ENCODE data around the gene PIK3R5. TPM values are rescaled to one million over a fixed set of nuclear protein-coding genes. Genes with fewer than 3 reads are reported as not detected.
"Not testable (repeated sequence)": the region's sequence is repeated elsewhere in the genome, so short reads cannot be mapped to it uniquely, and the experiment has no call there.

Gene PIK3R5
- total RNA-seq, 2 donors from 2014 or later = 47.2 to 78.6 TPM

DNA sequence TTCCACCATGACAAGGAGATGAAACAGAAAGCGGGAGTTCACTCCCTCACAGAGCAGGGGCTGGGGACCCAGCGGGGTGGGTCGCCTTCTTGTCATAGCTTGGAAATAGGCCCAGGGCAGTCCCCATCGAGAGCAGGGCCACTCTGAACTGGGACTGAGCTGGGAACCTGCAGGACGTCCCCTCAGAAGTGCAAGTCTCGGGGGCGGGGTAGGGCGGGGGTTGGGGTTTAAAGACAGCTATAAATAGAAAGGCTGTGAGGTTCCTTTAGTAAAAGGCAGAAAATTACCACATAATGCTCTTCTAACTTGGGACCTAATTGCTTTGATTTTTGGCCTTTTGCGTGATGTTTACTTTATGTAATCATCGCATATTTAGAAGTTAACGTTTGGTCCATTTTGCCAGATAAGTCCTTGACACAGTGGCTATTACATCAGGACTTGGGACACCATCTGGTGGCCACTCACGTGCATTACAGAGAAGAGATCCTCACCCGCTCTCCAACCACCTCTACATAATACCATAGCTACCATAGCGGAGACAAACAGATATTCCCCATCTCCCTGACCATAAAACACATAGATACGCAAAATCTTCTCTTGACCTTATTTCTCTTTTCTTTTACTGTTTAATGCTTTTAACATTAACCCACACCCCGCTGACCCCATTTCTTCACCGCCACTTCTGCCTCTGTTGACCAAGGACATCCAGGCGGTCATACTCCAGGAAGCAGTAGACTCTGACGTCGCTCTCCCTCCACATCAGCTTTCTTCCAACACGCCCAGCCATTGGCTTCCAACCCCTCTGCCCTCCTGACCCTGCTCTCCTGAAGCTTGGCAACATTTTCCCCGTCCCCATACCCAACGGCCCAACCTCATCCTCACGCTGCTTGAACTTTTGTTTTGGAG lies 70.6 kb downstream of the PIK3R5 start:
- Mint-ChIP-seq H3K27ac (peak overlapping the region; percentile 10), H3K36me3 (ENCODE audit: low read depth) (peaks cover 91% of the 10 kb centered on the region), H3K9me3 (no peaks in the 10 kb centered on the region), H3K27me3 (no peaks in the 10 kb centered on the region), H3K4me3 (peak overlapping the region; percentile 58), H3K4me1 (peaks cover 62% of the 10 kb centered on the region)
- no peak for ATAC-seq (replicated peaks)

- H3K36me3 Mint-ChIP-seq (ENCODE audit: low read depth) = peaks cover 91% of the 10 kb centered on the region
- no peak overlapping the region for H3K4me3 Mint-ChIP-seq
- no peak for ATAC-seq (replicated peaks)
- peaks cover 59% of the 10 kb centered on the region for H3K4me1 Mint-ChIP-seq
- peak overlapping the region; percentile 10 for H3K27ac Mint-ChIP-seq
- no peaks in the 10 kb centered on the region for H3K9me3 Mint-ChIP-seq
- no peaks in the 10 kb centered on the region for H3K27me3 Mint-ChIP-seq
Observed at GRCh38 chr17:8894202-8894671, 71.3 kb downstream of the PIK3R5 start.

- Mint-ChIP-seq H3K4me1 (peaks cover 54% of the 10 kb centered on the region), H3K36me3 (ENCODE audit: low read depth) (peaks cover 91% of the 10 kb centered on the region), H3K4me3 (no peak overlapping the region), H3K27ac (no peak overlapping the region), H3K27me3 (no peaks in the 10 kb centered on the region), H3K9me3 (no peaks in the 10 kb centered on the region)
- no peak for ATAC-seq (replicated peaks)
Observed at GRCh38 chr17:8893621-8894201, 71.8 kb downstream of the PIK3R5 start.

- no peaks in the 10 kb centered on the region for H3K9me3 Mint-ChIP-seq
Observed at GRCh38 chr17:8893059-8893458, 72.4 kb downstream of the PIK3R5 start.

DNA sequence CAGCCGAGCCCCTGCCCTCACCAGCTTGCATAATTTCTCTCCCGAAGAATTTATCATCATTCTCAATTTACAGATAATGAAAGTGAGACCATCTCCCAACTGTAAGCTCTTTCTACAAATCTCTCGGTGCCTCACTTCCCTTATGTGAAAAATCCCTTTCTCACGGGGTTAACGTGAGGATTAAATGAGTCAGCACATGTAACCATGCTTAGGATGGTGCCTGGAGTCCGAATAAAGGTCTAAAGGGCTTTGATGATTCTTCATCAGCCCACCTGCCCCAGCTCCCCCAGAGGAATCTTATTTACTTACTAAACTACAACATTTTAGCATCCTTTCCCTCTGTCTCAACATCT lies 73.2 kb downstream of the PIK3R5 start:
- H3K36me3 Mint-ChIP-seq (ENCODE audit: low read depth) = peaks cover 88% of the 10 kb centered on the region
- H3K4me3 Mint-ChIP-seq = peak overlapping the region; percentile 40
- H3K9me3 Mint-ChIP-seq = no peaks in the 10 kb centered on the region
- H3K27me3 Mint-ChIP-seq = no peaks in the 10 kb centered on the region
- H3K27ac Mint-ChIP-seq = peak overlapping the region; percentile 73
- peaks cover 40% of the 10 kb centered on the region for H3K4me1 Mint-ChIP-seq
- peak; percentile 92 for ATAC-seq (replicated peaks)

More at GRCh38 chr17:8893059-8893458, 72.4 kb downstream of the PIK3R5 start:
- no peak for ATAC-seq (replicated peaks)
- Mint-ChIP-seq H3K27me3 (no peaks in the 10 kb centered on the region), H3K4me1 (peaks cover 47% of the 10 kb centered on the region), H3K4me3 (no peak overlapping the region), H3K27ac (peak overlapping the region; percentile 73), H3K36me3 (ENCODE audit: low read depth) (peaks cover 91% of the 10 kb centered on the region)

DNA sequence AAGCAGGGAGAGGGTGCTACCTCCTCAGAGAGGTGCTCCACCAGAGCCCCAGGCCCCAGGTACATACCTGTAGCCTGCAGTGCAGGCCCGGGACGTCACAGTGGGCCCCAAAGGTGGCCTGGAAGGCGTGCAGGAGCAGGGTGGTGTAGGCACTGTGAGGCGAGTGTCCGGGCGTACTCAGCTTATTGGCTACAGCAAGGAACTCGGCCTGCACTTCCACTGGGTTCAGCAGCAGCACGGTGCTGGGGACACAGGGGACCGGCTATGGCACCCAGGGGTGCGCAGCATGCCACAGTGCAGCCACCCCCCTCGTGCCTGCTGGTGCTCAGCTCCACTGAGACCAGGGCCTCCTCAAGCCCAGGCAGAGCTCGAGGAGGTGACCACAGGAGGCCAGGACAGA lies 74.8 kb downstream of the PIK3R5 start:
- H3K27me3 Mint-ChIP-seq = no peaks in the 10 kb centered on the region
- peaks cover 24% of the 10 kb centered on the region for H3K4me1 Mint-ChIP-seq
- no peaks in the 10 kb centered on the region for H3K9me3 Mint-ChIP-seq
- ATAC-seq (replicated peaks) = no peak
- H3K36me3 Mint-ChIP-seq (ENCODE audit: low read depth) = peaks cover 86% of the 10 kb centered on the region
- H3K4me3 Mint-ChIP-seq = no peak overlapping the region
- H3K27ac Mint-ChIP-seq = no peak overlapping the region

DNA sequence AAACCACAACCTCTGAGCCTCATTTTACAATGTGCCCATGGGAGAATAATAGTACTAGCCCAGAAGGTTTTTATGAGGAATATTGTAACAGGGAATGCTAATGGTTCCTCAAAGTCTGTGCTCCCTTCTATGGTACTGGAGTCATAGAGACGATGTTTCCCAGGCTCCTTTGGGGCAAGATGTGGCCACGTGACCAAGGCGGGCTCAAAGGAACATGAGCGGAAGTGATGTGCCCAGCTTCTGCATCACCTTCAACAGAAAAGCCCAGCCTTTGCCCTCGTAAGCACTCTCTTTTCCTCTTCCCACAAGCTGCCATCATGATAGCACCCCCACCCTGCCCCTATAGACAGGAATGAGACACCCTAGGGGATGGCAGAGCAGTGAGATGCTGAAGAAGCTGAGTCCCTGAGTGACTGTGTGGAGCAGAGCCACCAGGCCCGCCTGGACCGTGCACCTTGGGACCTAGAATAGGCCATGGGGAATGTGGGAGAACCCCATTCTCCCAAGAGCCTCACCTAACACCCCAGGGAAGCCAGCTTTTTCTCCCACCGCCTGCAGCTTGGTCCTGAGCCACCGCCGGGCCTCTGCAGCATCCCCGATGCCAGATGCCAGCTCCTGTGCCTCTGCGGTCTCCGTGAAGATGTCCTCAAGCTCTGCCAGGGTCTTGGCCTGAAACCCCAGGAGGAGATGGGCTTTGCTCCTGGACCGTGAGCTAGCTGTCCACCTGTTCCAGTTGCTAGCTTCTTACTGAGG lies 75.9 kb downstream of the PIK3R5 start:
- H3K9me3 Mint-ChIP-seq = no peaks in the 10 kb centered on the region

GRCh38 chr17:8888704-8889302 lies 76.7 kb downstream of the PIK3R5 start:
- no peak overlapping the region for H3K4me3 Mint-ChIP-seq
- H3K4me1 Mint-ChIP-seq = peaks cover 17% of the 10 kb centered on the region
- no peaks in the 10 kb centered on the region for H3K27me3 Mint-ChIP-seq
- no peak overlapping the region for H3K27ac Mint-ChIP-seq
- H3K9me3 Mint-ChIP-seq = no peaks in the 10 kb centered on the region
- peaks cover 83% of the 10 kb centered on the region for H3K36me3 Mint-ChIP-seq (ENCODE audit: low read depth)
- ATAC-seq (replicated peaks) = no peak

More for the DNA sequence above, 75.9 kb downstream of the PIK3R5 start:
- Mint-ChIP-seq H3K4me3 (no peak overlapping the region), H3K36me3 (ENCODE audit: low read depth) (peaks cover 81% of the 10 kb centered on the region), H3K4me1 (peaks cover 13% of the 10 kb centered on the region), H3K27me3 (no peaks in the 10 kb centered on the region), H3K27ac (no peak overlapping the region)
- no peak for ATAC-seq (replicated peaks)

DNA sequence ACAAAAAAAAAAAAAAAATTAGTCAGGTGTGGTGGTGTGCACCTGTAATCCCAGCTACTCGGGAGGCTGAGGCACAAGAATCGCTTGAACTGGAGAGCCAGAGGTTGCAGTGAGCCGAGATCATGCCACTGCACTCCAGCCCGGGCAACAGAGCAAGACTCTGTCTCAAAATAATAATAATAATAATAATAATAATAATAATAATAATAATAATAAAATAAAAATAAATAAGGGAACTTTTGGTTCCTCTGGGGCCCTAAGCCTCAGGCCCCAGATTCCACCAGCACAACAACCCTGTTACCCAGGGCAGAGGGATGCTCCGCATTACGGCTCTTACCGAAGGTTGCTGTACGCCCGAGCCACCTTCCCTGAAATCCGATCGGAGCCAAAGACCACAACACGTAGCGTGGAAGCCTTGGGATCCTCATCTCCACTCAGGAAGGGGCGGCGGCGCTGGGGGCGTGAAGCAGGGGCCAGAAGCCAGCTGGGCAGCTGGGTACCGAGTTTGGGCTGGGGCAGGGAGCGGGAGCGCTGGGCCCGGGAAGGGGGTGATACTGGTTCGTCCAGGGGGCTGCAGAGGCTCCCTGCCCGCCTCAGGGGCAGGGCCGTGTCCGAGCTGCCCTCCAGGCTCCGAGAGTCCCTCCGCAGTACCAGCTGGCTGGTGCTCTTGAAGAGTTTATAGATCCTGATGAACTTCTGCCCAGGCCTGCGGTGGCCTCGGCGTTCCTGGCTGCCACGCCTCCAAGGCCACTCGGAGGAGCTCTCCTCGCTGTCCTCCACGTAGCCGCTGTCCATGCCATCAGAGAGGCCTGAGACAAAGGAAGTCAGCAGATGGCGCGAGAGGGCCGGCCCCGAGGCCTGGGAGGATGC lies 77.4 kb downstream of the PIK3R5 start:
- no peak overlapping the region for H3K27ac Mint-ChIP-seq

GRCh38 chr17:8887301-8887700 lies 78.2 kb downstream of the PIK3R5 start:
- no peak for ATAC-seq (replicated peaks)
- Mint-ChIP-seq H3K27ac (no peak overlapping the region), H3K36me3 (ENCODE audit: low read depth) (peaks cover 83% of the 10 kb centered on the region), H3K27me3 (no peaks in the 10 kb centered on the region), H3K4me3 (no peak overlapping the region), H3K4me1 (peaks cover 20% of the 10 kb centered on the region), H3K9me3 (no peaks in the 10 kb centered on the region)

More for the DNA sequence above, 77.4 kb downstream of the PIK3R5 start:
- H3K4me3 Mint-ChIP-seq = no peak overlapping the region
- H3K4me1 Mint-ChIP-seq = peaks cover 21% of the 10 kb centered on the region
- no peak for ATAC-seq (replicated peaks)
- no peaks in the 10 kb centered on the region for H3K9me3 Mint-ChIP-seq
- no peaks in the 10 kb centered on the region for H3K27me3 Mint-ChIP-seq
- peaks cover 83% of the 10 kb centered on the region for H3K36me3 Mint-ChIP-seq (ENCODE audit: low read depth)

DNA sequence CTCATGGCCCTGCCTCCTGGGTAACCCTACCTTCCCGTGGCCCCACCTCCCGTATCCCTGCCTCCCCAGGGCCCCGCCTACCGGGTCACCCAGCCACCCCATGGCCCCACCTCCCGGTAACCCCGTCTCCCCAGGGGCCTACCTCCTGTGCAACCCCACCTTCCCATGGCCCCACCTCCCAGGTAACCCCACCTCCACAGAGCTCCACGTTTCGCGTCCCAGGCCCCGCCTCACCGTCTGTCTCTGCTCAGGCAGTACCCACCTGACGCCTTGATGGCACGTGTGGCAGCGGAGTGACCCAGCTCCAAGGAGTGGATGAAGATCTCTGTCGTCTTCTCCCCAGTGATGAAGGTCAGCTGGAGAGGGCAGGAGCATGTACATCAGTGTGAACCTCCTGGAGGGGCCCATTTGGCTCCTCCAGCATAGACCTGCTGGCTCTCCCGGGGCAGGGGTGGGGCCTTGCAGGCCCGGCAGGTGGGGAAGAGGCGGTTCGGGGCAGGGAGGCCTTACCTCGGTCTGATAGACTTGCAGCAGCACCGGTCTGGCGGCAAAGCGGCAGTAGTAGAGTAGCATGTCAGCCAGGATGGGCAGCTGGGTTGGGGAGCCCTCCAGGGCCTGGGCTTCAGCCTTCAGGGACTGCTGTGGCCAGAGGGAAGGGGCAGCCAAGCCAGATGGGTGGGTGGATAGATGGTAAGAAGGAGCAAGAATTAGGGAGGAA lies 79.4 kb downstream of the PIK3R5 start:
- H3K9me3 Mint-ChIP-seq = no peaks in the 10 kb centered on the region
- H3K27ac Mint-ChIP-seq = no peak overlapping the region
- peaks cover 84% of the 10 kb centered on the region for H3K36me3 Mint-ChIP-seq (ENCODE audit: low read depth)
- no peaks in the 10 kb centered on the region for H3K27me3 Mint-ChIP-seq
- H3K4me1 Mint-ChIP-seq = peaks cover 16% of the 10 kb centered on the region
- no peak overlapping the region for H3K4me3 Mint-ChIP-seq
- ATAC-seq (replicated peaks) = no peak

DNA sequence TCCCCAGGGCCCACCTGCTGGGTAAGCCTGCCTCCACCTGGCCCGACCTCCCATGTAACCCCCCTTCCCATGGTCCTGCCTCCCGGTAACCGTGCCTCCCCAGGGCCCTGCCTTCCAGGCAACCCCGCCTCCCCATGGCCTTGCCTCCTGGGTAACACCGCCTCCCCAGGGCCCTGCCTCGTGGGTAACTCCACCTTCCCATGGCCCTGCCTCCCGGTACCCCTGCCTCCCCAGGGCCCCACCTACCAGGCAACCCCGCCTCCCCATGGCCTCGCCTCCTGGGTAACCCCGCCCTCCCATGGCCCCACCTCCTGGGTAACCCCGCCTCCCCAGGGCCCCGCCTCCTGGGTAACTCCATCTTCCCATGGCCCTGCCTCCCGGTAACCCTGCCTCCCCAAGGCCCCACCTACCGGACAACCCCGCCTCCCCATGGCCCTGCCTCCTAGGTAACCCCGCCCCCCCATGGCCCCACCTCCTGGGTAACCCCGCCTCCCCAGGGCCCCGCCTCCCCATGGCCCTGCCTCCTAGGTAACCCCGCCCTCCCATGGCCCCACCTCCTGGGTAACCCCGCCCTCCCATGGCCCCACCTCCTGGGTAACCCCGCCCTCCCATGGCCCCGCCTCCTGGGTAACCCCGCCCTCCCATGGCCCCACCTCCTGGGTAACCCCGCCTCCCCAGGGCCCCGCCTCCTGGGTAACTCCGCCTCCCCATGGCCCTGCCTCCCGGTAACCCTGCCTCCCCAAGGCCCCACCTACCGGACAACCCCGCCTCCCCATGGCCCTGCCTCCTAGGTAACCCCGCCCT lies 80.1 kb downstream of the PIK3R5 start:
- not testable (repeated sequence) for H3K9me3 Mint-ChIP-seq, H3K27me3 Mint-ChIP-seq, H3K4me3 Mint-ChIP-seq, H3K27ac Mint-ChIP-seq
- H3K36me3 Mint-ChIP-seq (ENCODE audit: low read depth) = peaks cover 89% of the 10 kb centered on the region
- peaks cover 16% of the 10 kb centered on the region for H3K4me1 Mint-ChIP-seq
- peak; percentile 66 for ATAC-seq (replicated peaks)
